ENCODE measurements around the gene RBM15. TPM values are rescaled to one million over a fixed set of nuclear protein-coding genes. Genes with fewer than 3 reads are reported as not detected.

The RBM15 gene
- total and polyA plus RNA-seq, 2 of the 13 experiments (the other 11 are each of a cell fraction or from before 2014, with no cell fraction given) = 13.5 to 36.4 TPM

DNA sequence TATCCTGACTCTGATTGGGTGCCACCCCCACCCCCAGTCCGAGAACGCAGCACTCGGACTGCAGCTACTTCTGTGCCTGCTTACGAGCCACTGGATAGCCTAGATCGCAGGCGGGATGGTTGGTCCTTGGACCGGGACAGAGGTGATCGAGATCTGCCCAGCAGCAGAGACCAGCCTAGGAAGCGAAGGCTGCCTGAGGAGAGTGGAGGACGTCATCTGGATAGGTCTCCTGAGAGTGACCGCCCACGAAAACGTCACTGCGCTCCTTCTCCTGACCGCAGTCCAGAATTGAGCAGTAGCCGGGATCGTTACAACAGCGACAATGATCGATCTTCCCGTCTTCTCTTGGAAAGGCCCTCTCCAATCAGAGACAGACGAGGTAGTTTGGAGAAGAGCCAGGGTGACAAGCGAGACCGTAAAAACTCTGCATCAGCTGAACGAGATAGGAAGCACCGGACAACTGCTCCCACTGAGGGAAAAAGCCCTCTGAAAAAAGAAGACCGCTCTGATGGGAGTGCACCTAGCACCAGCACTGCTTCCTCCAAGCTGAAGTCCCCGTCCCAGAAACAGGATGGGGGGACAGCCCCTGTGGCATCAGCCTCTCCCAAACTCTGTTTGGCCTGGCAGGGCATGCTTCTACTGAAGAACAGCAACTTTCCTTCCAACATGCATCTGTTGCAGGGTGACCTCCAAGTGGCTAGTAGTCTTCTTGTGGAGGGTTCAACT is 2.1 kb downstream of the RBM15 start:
- no peak for FAIRE-seq
- Histone ChIP-seq H3K79me2 (ENCODE audit: insufficient read depth, low read length) (peaks cover 78% of the 10 kb centered on the region), H2AFZ (ENCODE audit: low read length) (no peak overlapping the region), H3K4me1 (ENCODE audit: insufficient read depth, low read length) (peaks cover 70% of the 10 kb centered on the region), H3K9me3 (ENCODE audit: low read length) (no peaks in the 10 kb centered on the region), H3K4me2 (ENCODE audit: low read depth, low read length) (peak overlapping the region; percentile 96), H3K27ac (ENCODE audit: extremely low read length, insufficient read depth, low read length) (peak overlapping the region; percentile 31), H4K20me1 (ENCODE audit: insufficient read depth, low read length) (peaks cover 56% of the 10 kb centered on the region), H3K36me3 (replicated peaks in 1 of 2; ENCODE audit: control insufficient read depth in 1 of 2, insufficient read depth in 2 of 2, low read length in 2 of 2) (peaks cover 4 to 22% of the 10 kb centered on the region in 2 experiments; a peak in 4 of 5 replicates), H3K9ac (ENCODE audit: insufficient read depth, low read depth, low read length) (peak overlapping the region; percentile 97), H3K4me3 (replicated peaks in 1 of 3; ENCODE audit: insufficient read depth in 1 of 3, low read depth in 2 of 3, low read length in 3 of 3) (peak overlapping the region; percentile 81 to 91 (median 84)), H3K27me3 (ENCODE audit: control insufficient read depth in 1 of 2, insufficient read depth in 2 of 2, low read length in 2 of 2) (no peaks in the 10 kb centered on the region; a peak in 1 of 5 replicates)
- no peak for DNase-seq (ENCODE audit: low spot score)
- intact Hi-C loops (cut with micrococcal nuclease; ENCODE audit: unreplicated experiment) (no loop called here), in situ Hi-C loops (cut with HindIII; ENCODE audit: extremely low pct_ligation_motif_present, low pct_unique_long_range_greater_than_20kb) (no loop called here)
- ATAC-seq = no peak
- ChIA-PET CTCF (ENCODE audit: low intra/inter-chr PET ratio, low total read pairs) (no interaction called here), POLR2A (no interaction called here)
- WGBS (ENCODE audit: low lambda C conversion rate) = 90% methylated on average over 27 of the region's 27 CpGs
- TF ChIP-seq, protein P1, sequence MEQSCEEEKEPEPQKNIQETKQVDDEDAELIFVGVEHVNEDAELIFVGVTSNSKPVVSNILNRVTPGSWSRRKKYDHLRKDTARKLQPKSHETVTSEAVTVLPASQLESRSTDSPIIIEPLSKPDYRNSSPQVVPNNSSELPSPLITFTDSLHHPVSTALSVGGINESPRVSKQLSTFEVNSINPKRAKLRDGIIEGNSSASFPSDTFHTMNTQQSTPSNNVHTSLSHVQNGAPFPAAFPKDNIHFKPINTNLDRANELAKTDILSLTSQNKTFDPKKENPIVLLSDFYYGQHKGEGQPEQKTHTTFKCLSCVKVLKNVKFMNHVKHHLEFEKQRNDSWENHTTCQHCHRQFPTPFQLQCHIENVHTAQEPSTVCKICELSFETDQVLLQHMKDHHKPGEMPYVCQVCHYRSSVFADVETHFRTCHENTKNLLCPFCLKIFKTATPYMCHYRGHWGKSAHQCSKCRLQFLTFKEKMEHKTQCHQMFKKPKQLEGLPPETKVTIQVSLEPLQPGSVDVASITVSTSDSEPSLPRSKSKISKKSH (CRISPR knock-in tag; IDR thresholded peaks at IDR 0.05; ENCODE audit: borderline replicate concordance) = peak; percentile 9; the same call in 1 of the 2 replicates
- TF ChIP-seq ZBTB38 (CRISPR knock-in tag; IDR thresholded peaks at IDR 0.05) (peak; percentile 92), SALL1 (CRISPR knock-in tag; IDR thresholded peaks at IDR 0.05) (0 out of 2 replicates have a peak, but pooled peaks have one; percentile 12), YEATS2 (CRISPR knock-in tag; IDR thresholded peaks at IDR 0.05; ENCODE audit: borderline replicate concordance) (no peak), SMAD9 (CRISPR knock-in tag; IDR thresholded peaks at IDR 0.05) (0 out of 2 replicates have a peak, but pooled peaks have one; percentile 9), ZNF510 (CRISPR knock-in tag; IDR thresholded peaks at IDR 0.05; ENCODE audit: low read depth) (no peak), ZC3H13 (CRISPR knock-in tag; IDR thresholded peaks at IDR 0.05) (peak; percentile 79), RARG (CRISPR knock-in tag; IDR thresholded peaks at IDR 0.05; ENCODE audit: low read depth) (no peak), ZNF782 (CRISPR knock-in tag; IDR thresholded peaks at IDR 0.05; ENCODE audit: borderline replicate concordance) (no peak), RBFOX2 (IDR thresholded peaks at IDR 0.05; ENCODE audit: low read depth, low read length) (0 out of 2 replicates have a peak, but pooled peaks have one; percentile 20), CBX5 (CRISPR knock-in tag; IDR thresholded peaks at IDR 0.05; ENCODE audit: borderline replicate concordance) (no peak), BHLHE40 (IDR thresholded peaks at IDR 0.05; ENCODE audit: low read length) (no peak), ZNF143 (CRISPR knock-in tag; IDR thresholded peaks at IDR 0.05) (no peak), ZBTB42 (CRISPR knock-in tag; IDR thresholded peaks at IDR 0.05) (no peak), ZNF530 (CRISPR knock-in tag; IDR thresholded peaks at IDR 0.05; ENCODE audit: low read depth) (no peak), SIN3B (IDR thresholded peaks at IDR 0.05; ENCODE audit: low read length) (no peak), PRPF4 (IDR thresholded peaks at IDR 0.05; ENCODE audit: low read depth, low read length, poor library complexity, severe bottlenecking) (peak; percentile 84), ZFAT (CRISPR knock-in tag; conservative IDR thresholded peaks at IDR 0.05) (no peak), ZNF660 (CRISPR knock-in tag; IDR thresholded peaks at IDR 0.05; ENCODE audit: borderline replicate concordance, low read depth) (no peak), CCAR2 (optimal IDR thresholded peaks at IDR 0.05; ENCODE audit: low read depth, low read length) (no peak)
- TF ChIP-seq, protein P2, sequence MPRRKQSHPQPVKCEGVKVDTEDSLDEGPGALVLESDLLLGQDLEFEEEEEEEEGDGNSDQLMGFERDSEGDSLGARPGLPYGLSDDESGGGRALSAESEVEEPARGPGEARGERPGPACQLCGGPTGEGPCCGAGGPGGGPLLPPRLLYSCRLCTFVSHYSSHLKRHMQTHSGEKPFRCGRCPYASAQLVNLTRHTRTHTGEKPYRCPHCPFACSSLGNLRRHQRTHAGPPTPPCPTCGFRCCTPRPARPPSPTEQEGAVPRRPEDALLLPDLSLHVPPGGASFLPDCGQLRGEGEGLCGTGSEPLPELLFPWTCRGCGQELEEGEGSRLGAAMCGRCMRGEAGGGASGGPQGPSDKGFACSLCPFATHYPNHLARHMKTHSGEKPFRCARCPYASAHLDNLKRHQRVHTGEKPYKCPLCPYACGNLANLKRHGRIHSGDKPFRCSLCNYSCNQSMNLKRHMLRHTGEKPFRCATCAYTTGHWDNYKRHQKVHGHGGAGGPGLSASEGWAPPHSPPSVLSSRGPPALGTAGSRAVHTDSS (CRISPR knock-in tag; conservative IDR thresholded peaks at IDR 0.05) = no peak
- no TSS peak for BruUV-seq (replicated peaks)

Measured in HepG2 (cell line).